GM04504 (cell line): ENCODE results near the gene SLC40A1.

Source experiments
- DNase-seq: peaks from one replicate; pipeline ENCODE4 v3.0.0-alpha.2; 2012; ENCODE audit warnings: low read depth

SLC40A1 gene

GRCh38 chr2:189538402-189538801 is 42.2 kb downstream of the SLC40A1 start:
- DNase-seq, result no peak

- DNase-seq, result no peak
Measured at GRCh38 chr2:189536830-189537229, 43.8 kb downstream of the SLC40A1 start.

- peak; percentile 46 for DNase-seq
Measured at GRCh38 chr2:189534854-189535832, 45.4 kb downstream of the SLC40A1 start.

GRCh38 chr2:189533288-189534035 is 47.1 kb downstream of the SLC40A1 start:
- peak; percentile 19 for DNase-seq

- DNase-seq, result no peak
Measured at GRCh38 chr2:189530965-189531637, 49.5 kb downstream of the SLC40A1 start.

GRCh38 chr2:189528617-189529016 is 52.0 kb downstream of the SLC40A1 start:
- no peak for DNase-seq

- no peak for DNase-seq
Measured at GRCh38 chr2:189527812-189528592, 52.6 kb downstream of the SLC40A1 start.

GRCh38 chr2:189527041-189527750 is 53.4 kb downstream of the SLC40A1 start:
- DNase-seq, result no peak

GRCh38 chr2:189526241-189526640 is 54.3 kb downstream of the SLC40A1 start:
- DNase-seq, result no peak

GRCh38 chr2:189524746-189525145 is 55.8 kb downstream of the SLC40A1 start:
- DNase-seq, result no peak

GRCh38 chr2:189522435-189523151 is 58.0 kb downstream of the SLC40A1 start:
- no peak for DNase-seq

- no peak for DNase-seq
Measured at GRCh38 chr2:189521699-189522434, 58.7 kb downstream of the SLC40A1 start.

GRCh38 chr2:189519631-189520387 is 60.8 kb downstream of the SLC40A1 start:
- no peak for DNase-seq

GRCh38 chr2:189517847-189518535 is 62.6 kb downstream of the SLC40A1 start:
- DNase-seq, result no peak

- DNase-seq, result no peak
Measured at GRCh38 chr2:189516546-189516945, 64.0 kb downstream of the SLC40A1 start.

GRCh38 chr2:189515264-189515663 is 65.3 kb downstream of the SLC40A1 start:
- DNase-seq, result no peak

GRCh38 chr2:189514104-189514503 is 66.5 kb downstream of the SLC40A1 start:
- DNase-seq, result no peak

GRCh38 chr2:189512879-189513278 is 67.7 kb downstream of the SLC40A1 start:
- DNase-seq, result no peak
